Raji (cell line): Measurements from ENCODE around the gene HIRIP3.

Source experiments
- POLR2A ChIP-seq: IDR thresholded peaks from 2 replicates; pipeline ENCODE4 v1.6.1; 2011; ENCODE audit warnings: low read depth, low read length, control low read depth; ENCODE audit not compliant: insufficient read depth

HIRIP3 gene, protein sequence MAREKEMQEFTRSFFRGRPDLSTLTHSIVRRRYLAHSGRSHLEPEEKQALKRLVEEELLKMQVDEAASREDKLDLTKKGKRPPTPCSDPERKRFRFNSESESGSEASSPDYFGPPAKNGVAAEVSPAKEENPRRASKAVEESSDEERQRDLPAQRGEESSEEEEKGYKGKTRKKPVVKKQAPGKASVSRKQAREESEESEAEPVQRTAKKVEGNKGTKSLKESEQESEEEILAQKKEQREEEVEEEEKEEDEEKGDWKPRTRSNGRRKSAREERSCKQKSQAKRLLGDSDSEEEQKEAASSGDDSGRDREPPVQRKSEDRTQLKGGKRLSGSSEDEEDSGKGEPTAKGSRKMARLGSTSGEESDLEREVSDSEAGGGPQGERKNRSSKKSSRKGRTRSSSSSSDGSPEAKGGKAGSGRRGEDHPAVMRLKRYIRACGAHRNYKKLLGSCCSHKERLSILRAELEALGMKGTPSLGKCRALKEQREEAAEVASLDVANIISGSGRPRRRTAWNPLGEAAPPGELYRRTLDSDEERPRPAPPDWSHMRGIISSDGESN

DNA sequence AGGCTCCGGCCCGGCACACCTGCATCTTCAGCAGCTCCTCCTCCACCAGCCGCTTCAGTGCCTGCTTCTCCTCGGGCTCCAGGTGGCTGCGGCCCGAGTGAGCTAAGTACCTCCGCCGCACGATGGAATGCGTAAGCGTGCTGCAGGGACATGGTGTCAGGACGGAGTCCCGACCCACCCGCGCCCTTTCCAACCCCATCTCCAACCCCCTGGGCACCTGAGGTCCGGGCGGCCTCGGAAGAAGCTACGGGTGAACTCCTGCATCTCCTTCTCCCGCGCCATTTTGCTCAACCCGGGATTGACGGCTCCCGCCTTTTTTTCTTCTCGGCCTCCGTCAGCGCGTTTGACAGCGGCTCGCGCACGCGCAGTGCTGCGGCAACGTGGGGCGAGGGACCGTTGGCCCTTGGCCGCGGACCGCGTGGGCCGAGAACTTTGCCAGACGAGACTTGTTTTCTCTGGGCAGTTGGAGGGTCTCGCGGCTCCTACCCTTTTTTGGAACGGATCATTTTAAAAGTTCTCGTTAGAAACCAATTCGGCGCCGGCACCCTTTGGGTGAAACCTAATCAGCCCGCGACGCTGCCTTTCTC lies at the start of gene HIRIP3:
Gene HIRIP3, minus strand, starts transcription at position 294 of the 587 bp plus-strand sequence. Its CDS starts 12 bp downstream, at position 282.
- TF ChIP-seq POLR2A = peak; percentile 88

DNA sequence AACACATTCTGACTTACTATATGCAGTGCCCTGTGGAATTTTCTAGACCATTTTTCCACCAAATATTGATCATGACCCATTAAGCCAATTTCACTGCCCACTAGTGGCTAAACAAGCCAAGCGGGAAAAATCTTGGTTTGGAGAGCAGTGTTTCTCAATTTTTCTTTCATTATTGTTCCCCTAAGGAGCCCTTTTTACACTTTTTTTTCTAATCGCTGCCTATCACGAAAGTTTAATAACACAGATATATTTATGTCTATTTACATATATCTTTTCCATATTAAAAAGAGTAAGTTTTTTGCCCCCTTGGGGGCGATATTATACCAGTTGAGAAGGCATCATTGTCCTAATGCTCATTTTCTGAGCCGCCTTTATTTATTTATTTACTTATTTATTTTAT lies 46.4 kb upstream of the HIRIP3 start:
- TF ChIP-seq POLR2A = no peak

DNA sequence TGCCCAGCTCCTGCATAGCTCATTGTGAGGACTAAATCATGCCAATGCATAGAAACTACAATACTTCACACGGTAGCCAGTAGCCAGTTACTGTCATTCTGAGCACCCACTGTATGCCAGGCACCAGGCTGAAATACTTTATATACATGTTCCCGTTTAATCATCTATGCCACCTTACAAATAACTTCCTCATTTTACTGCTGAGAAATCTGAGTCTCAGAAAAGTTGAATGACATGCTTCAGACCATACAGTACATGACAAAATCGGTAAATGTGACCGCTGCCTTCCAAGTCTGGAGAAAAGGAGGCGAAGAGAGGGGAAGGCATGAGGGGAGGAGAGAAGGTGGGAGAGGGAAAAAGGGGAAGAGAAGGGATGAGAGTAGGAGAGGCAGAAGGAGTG lies 44.8 kb upstream of the HIRIP3 start:
- TF ChIP-seq POLR2A = no peak

DNA sequence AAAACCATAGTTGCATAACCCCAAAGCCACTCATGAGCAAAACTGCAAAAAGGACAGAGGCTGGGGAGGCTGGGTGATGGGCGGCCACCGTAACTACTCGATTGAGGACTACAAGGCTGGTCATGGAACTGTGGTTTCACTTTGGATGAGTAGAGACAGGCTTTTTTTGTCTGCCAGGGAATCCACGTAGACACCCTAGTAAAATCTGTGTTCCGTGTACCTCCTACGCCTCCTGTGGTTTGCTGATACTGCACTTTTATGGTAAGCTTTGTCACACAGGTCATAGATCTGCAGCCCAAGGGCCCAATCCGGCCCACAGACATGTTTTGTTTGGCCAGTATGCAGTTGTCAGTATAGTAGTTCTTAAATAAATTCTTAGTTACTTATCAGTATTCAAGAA lies 37.9 kb upstream of the HIRIP3 start:
- no peak for TF ChIP-seq POLR2A

DNA sequence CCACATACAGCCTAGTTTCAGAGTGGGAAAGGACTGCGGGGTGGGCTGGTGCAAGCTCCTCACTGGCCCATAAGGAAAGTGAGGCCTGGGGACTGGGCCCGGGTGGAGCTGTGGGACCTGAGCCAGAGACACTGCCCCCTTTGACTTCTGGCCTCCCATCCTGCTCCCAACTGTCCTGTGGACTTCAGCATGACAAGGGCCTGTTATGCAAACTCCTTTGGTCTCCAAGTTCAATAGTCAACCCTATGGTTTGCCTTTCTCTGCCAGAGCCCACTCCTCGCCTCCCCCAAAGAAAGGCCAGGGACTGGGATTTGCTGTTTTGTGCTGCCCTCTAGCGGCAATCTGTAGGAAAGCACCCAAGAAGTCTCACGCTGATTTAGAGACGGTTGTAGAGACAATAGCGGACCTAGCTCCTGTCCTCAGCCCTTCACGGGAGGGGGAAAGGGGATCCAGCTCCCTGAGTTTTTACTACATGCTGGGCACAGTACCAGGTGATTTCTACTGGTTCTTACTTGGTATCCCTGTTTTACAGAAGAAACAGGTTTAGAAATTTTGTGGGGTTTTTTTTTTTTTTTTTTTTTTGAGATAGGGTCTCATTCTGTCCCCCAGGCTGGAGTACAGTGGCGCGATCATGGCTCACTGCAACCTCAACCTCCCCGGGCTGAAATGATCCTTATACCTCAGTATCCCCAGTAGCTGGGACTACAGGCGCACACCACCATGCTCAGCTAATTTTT lies 36.8 kb upstream of the HIRIP3 start:
- no peak for TF ChIP-seq POLR2A

DNA sequence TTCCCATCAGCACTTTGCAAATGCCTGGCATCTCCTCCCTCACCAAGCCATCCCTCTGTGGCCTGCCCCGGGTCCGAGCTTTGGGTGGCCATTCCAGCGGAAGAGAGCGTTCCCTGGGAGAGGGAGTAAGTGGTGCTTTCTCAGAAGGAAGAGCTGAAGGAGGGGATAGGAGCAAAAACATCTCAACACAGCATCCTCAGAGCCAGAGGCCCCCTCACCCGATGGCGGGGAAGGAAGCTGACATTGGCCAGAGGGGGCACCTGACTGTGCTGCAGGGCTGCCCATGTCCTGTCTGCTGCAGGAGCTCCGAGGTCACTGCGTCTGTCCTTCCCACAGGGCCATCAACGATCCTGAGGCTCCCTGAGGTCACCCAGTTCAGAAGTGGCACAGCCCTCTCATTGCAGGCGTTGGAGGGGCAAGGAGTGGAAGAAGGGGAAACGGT lies 36.1 kb upstream of the HIRIP3 start:
- no peak for TF ChIP-seq POLR2A

DNA sequence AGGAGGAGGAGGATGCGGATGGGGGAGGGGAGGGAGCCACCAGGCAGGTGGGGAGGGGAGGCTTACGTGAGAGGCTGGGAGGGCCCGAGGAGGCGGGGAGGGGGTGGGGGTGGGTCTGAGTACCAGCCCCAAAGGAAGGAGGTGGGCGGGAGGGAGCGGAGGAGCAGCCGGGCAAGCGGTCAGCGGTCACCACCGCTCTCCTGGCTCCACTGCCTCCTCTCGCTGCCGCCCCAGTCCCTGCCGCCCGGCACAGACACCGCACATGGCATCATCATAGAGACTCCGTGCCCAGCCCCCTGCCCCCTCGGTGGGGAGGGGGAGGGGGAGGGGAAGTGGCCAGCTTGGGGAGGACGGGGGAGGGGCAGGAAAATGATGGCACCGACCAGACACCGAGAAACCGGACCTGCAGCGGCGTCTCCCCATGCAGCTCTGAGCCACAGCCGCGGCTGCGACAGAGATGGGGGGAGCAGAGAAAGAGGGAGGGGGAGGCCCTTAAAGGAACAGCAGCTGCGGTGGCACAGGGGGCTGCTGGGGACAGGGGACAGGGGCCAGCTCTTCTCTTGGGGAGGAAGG lies 35.5 kb upstream of the HIRIP3 start, which contains the start of gene TLCD3B:
Gene TLCD3B, minus strand, starts transcription at position 431 of the 573 bp plus-strand sequence. CDS start 744 bp downstream, outside the sequence.
- TF ChIP-seq POLR2A = no peak

DNA sequence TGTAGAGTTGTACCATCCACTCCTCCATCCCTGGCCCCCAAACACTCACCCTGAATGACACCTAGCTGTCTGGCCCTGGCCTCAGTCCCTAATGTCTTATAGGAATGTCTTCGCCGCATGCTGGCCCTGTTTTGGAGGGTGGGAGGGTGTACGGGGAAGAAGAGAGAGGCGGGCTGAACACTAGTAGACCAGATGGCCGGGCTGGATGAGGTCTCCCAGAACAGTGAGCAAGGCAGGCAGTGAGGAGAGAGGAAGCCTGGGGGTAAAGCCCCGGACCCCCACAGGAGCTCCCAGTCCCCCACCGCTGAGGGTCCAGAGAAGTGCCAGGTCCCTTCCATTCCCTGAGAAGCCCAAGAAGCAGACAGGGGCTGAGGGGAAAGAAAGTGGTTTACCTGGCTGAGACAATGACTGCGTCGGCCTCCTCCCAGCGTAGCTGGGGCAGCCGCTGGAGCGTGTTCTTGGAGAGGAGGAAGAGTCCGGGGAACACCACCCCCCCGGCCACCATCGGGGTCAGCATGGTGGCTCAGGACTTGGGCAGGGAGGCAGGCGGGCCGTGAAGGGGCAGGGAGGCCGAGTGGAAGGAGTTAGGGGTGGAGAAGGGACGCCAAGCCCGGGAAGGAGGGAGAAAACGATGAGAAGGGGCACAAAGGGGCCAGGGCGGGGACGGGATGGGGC lies 34.7 kb upstream of the HIRIP3 start:
- TF ChIP-seq POLR2A = no peak

DNA sequence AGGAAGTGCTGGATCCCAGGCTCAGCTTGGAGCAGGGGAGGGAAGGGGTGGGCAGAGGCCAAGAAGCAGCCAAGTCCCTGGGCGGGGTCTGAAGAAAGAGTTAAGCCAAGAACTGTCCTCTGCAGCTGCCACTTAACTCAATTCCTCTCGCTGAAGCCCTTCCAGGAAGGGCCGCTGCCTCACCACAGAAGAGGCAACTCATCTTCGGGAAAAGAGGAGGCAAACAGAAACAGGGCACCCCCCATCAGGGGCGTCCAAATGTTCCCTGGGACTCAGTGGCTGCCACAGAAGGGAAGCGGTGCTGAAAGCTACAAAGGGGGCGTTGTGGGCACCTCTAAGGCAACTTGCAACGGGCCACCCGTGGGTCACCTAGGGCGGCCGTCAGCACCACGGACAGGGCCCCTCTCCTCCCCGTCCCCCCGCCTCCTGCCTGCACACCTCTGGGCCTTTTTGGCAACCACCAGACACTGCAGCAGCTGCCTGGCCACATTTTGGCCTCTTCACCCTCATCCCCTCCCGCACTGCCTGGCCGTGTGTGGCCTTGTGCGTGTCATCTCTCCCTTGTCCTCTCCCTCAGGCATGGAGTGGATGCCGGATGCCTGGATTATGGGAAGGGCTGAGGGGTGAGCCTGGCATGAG lies 33.1 kb upstream of the HIRIP3 start:
- no peak for TF ChIP-seq POLR2A

DNA sequence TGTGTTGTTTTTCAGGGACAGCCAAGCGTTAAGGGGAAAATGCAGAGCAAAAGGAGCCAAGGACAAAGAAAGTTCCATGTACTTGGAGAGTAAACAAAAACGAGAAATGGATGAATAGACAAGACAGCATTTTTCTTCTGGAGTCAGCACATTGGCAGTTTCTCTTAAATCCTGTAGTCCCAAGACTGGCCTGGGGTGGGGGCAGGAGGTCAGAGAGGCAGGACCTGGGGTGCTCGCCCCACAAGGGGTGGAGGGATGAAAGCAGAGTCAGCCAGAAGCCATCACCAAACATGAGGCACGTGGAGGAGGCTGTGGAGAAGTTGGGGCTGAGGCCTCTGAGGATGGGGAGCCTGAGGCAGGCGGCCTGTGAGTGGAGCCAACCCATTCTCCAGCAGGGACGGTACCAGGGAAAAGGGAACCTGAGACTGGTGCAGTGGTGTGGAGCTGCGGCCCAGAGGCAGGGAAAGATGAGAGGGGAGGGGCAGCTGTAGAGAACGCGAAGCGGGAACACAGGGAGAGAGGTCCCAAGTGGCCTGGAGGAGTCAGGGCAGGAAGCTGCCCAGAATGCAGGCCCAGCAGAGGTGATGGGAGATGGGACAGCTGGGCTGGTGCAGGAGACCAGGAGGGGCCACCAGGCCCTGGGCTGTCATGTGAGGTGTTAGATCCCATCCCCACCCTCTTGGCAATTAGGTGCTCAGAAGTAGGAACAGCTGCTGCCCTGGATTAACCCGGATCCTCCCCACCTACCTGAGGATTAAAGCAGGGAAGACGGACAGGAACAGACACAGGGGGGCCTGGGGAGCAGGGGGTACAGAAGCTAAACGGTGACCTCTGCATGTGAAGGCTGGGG lies 32.4 kb upstream of the HIRIP3 start:
- no peak for TF ChIP-seq POLR2A

DNA sequence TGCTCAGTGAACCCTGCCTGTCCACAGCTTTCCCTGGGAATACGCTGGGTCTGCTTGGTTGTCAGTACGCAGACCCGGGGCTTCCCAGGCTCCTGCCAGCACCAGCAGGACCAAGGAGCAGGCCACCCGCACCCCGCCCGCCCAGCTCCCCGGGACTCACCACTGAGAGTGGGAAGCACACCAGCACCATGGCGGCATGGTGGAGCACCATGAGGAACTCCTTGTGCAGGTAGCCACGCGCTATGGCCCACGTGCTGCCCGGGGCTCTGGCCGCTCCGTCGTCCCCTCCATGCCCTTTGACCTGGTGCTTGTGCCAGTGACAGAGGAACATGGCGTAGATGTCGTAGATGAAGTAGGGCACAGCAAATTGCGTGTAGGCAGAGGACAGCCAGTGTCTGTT lies 31.0 kb upstream of the HIRIP3 start:
- TF ChIP-seq POLR2A = no peak

DNA sequence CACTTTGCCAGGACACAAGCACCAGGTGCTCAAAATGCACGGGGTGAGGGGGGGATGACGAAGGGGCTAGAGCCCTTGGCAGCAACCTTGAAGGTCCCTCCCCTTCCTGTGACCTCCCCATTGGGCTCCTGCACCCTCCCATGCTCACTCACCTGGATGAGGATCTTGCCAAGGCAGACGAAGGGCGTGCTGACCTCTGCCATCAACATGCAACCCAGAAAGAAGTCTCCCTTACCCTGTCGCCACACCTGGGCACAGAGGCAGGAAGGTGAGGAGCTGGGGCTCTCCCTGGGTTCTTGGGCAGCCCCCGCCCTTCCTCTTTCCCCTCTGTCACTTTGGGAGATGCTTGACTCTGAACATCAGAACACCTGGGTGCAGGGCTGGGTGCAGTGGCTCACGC lies 30.2 kb upstream of the HIRIP3 start:
- no peak for TF ChIP-seq POLR2A

DNA sequence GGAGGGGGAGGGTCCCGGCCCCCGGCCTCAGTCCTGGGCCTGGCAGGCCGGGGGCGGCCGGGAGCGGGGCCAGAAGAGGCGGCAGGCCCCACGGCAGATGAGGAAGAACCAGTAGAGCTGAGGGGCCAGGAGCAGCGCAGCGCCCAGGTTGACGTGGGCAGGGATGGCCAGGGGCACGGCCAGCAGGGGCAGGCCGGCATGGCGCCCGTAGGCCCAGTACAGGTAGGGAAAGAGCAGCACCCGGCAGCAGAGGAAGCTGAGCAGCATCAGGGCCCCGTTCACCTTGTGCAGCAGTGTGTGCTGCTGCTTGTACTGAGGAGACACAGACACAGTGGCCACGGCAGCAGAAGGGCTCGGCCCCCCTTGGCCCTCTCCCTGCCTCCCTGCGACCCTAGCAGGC lies 29.7 kb upstream of the HIRIP3 start:
- TF ChIP-seq POLR2A = no peak
